DMS153 (cell line): Measurements from ENCODE around the gene BSN.

Experiments
- DNase-seq: peaks from one replicate; lab custom pipeline; 2025; lab: John Stamatoyannopoulos, UW

The BSN gene

DNA sequence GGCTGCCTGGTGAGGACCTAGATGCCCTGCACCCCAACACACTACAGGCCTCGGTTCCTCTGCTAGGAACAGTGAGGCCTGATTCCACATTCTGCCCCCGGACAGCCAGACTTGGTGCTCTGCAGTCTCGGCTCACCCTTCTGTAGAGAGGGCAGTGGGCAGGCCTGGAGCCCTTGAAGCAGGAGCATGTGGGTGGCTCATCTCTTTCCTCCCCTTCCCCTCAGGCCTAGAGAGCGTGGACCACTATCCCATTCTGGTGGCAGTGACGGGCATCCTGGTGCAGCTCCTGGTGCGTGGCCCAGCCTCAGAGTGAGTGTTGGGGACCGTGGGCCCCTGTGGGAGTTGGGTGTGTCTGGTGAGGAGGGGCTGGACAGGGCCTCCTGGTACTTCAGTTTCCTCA lies 161.9 kb downstream of the BSN start:
- no peak for DNase-seq

DNA sequence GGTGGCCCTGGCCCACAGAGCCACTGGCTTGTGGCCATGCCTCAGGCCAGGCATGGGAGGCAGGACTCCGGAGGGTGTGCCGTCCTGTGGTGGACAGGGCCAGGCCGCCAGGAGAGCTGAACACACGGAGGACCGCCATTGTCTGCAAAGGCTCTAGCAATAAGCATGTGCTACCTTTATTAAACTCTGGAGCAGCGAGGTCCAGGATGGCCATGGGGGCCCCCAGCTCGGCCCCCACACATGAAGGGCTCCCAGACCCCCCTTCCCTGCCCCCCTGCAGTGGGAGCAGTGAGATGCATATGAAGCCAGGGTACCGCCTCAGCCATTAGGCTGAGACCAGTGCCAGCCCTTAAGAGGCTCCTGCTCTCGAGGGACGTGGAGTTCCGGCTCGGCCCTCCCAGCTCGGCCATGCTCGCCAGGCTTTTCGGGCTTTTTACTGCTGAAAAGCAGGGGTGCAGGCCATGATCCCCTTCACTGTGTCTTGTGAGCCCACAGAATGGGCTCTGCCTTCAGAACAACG lies 162.5 kb downstream of the BSN start:
- no peak for DNase-seq

DNA sequence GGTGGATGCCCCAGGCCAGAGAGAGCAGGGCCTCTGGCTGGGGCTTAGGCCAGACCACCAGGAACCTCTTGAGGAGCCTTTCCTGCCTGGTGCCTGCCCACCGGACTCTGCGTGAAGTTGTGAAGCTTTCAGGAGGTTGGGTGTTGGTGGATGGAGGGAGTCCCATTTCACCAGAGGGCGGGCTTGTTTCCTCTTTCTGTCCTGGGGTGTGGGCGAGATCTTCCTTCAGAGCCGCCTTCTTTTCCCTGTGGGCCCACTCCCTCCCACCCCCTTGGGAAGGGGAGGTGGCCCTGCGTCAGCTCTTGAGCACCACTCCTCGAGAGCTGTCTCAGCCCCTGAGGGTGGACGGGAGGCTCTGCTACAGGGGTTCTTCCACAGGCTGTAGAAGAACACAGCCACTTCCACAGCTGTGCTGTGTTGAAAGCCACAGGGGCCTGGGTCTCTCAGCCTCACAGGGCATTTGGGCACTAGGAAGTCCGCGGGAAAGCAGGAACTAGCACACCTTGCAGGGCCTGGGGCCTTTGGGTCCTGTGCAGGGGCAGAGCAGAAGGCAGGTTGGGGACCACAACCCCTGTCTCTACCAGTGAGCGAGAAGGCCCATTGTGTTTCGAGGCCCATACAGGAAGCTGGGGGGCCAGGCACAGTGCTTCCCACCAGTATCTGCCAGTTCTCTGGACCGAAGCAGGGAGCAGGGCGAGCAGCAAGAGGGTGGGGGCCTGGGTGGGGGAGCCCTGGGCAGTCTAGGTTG lies 163.1 kb downstream of the BSN start:
- DNase-seq: no peak

DNA sequence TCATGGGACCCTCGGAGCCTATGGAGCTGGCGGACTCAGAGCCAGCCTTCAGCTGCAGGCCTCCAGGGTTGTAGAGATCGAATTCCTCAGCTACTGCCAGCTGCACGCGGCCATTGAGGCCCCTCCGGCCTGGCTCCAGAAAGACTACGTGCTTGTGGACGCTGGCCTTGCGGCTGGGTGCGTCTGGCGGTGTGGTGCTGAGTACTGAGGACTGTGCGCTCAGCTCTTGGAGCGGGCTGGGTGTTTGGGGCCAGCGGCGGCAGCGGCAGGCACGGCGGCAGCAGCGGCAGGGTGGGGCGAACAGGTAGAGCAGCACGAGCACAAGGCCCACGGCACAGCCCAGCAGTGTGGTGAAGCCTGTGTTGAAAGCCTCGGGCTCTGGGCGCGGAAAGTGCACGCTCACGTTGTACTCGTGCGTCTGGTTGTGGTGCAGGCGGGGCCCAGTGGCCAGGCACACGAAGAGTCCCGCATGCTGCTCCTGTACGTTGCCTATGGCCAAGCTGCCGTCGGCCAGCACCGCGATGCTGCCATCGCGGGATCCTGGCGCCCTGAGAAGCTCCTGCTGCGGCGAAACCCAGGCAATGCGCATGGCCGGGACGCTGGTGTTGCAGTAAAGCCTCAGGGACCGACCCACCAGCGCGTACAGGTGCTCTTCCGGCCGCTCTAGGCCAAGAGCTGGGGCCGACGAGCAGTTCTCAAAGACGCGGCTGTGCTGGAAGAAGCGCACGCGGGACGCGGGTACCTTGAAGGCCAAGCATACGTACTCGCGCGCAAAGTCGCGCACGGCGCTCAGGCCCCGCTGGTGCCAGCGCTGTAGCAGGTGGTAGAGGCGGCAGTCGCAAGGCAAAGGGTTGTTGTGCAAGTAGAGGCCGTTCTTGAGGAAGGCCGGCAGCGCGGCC lies 163.9 kb downstream of the BSN start:
- no peak for DNase-seq

DNA sequence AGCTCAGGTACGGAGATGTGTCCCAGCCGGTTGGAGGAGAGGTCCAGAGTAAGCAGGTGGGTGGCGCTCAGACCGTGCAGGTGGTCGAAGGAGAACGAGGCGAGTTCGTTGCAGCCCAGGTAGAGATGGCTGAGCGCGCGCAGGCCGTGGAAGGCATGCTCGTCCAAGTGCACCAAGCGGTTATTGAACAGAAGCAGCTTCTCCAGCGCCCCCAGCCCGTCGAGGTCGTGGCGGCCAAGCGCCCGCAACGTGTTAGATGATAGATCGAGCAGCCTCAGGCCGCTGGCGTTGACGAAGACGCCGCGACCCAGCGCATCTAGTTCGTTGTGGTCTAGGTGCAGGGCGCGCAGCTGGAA lies 164.6 kb downstream of the BSN start:
- no peak for DNase-seq

DNA sequence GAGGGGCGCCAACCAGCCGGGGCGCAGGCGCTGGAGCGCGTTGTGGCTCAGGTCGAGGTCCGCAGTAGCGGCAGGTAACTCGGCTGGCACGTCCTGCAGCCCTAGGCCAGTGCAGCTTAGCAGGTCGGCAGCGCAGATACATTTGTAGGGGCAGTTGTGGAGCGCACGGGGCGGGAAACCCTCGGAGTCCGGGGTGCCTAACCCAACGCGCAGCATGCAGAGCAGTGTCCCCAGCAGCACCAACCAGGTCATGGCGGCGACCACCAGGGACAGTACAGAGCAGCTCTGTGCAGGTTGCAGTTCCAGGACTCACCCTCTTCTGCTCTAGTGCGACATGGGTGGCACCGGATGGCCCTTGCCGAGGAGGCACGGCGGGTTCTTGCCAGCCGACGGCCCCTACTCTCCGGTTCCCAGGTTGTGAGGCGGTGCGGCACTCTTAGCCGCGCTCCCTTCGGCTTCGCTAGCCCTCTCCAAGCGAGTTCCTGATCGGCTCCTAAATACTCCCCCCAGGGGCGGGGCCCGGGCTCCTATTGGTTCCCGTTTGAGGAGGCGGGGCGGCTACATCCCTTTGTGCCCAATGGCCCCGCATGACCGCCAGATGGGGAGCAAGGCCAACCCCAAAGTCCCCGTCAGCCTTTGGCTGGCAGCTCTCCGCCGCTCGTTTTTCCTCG lies 165.1 kb downstream of the BSN start, which contains the start of gene AMIGO3:
TSS of gene AMIGO3 (minus strand) at position 471 of the 671 bp plus-strand sequence. CDS start at position 252, 219 bp downstream.
- DNase-seq: peak; percentile 62
